ENCODE measurements around the gene BPGM.

BPGM gene

DNA sequence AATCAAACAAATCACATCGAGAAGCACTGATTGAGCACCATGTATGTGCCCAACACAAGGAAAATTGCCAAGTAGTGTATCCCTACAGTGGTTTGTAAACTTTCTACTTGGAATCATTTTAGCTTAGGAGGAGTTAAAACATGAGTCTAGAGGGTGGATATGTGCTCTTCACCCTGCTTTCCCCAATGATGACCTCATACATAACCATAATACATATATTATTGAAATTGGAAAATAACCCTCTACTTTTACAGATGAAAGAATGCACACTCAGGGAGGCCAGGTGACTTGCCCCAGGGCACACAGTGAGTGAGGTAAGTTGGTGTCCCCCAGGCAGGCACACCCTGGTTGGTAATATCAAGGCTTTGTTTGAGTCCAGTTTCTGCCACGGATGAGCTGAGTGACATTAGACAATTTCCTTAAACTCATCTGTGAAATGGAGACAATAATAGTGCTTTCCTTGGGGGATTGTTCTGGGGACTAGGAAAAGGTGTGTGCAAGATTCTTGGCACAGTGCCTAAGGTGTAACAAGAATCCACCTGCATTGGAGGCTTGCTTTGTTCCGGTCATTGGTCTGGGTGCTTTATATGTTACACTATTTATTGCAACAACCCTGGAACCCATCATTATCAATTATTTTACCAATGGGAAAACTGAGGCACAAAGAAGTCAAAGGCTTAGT lies 50.7 kb downstream of the BPGM start:
- DNase-seq (ENCODE audit: low read depth): no peak

DNA sequence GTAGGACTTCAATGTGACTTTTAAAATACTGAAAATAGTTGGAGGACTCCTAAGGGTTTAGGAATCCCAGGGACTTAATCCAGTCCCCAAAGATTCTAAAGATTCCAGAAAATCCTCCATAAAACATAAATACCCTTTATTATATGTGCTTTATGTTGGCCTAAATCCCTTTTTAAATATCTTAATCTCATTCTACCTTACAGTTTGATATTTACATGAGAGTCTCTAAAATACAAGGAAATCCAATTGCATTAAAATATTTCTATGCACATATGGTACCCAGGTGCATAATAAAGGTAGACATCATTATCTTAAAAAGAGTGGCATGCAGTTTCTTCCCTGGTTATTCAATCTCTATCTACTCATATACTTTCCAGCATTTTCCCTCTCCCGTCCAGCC lies 51.8 kb downstream of the BPGM start:
- no peak for DNase-seq (ENCODE audit: low read depth)

DNA sequence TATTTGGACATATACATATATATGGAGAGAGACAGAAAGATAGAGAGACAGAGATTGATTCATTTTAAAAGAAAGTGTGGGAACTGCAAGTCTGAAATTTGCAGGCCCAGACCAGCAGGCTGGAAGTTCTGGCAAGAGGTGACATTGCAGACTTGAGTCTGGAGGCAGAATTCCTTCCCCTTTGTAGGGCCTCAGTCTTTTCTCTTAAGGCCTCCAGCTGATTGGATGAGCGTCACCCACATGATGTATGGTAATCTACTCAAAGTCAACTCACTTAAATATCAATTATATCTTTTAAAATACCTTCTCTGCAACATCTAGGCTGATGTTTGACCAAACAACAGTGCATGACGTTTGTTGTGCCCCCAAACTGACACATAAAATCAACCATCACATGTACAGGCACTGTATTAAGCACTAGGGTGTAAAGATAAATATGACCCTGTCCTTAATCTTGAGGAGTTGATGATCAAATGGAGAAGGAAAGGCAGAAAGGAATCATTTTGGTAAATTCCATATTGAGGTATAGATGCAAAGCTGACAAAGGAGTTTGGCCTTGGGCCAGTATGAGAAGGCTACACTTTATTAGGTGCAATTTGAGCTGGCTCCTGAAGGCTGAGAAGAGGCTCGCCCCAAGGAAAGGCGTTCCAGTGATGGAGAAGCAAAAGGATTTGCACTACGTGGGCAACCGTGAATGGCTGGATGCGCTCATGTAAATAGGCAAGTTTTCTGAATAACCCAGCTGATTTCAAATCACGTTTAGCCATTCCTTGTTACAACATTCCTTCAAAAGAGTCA lies 52.6 kb downstream of the BPGM start:
- DNase-seq (ENCODE audit: low read depth): no peak

DNA sequence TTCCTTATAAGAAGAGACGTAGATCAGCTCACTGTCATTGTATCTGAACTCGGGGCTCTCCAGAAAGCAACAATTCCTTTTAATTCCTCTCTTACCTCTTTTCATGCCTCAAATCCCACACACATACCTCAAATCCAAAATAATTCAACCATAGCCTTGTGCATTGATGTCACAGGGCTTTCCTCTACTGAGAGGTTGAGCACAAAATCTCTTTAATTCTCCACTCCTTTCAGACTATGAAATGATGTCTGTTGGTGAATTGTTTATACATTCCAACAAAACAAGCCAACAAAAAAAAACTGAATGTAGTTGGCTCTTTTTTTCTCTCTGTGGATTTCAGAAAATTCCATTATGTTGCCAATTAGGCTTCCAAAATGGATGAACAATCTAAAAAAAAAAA lies 53.2 kb downstream of the BPGM start:
- DNase-seq (ENCODE audit: low read depth): no peak

DNA sequence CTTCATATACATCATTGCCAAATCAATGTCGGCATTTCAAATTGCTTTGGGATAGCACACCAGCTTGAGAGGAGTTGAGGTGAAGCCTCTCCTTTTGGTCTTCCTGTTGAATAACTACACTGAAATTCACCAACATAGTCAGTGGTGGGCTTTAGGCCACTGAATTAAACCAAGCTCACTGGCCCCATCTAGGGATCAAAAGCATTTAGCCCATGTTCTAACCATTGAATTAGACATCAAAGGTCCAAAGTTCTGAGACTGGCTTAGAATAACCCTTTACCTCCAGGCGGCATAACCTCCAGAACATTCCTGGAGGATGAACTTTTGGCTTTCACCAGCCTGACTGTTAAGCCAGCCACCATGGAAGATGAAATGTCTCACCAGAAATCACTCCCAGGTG lies 54.6 kb downstream of the BPGM start:
- no peak for DNase-seq (ENCODE audit: low read depth)

DNA sequence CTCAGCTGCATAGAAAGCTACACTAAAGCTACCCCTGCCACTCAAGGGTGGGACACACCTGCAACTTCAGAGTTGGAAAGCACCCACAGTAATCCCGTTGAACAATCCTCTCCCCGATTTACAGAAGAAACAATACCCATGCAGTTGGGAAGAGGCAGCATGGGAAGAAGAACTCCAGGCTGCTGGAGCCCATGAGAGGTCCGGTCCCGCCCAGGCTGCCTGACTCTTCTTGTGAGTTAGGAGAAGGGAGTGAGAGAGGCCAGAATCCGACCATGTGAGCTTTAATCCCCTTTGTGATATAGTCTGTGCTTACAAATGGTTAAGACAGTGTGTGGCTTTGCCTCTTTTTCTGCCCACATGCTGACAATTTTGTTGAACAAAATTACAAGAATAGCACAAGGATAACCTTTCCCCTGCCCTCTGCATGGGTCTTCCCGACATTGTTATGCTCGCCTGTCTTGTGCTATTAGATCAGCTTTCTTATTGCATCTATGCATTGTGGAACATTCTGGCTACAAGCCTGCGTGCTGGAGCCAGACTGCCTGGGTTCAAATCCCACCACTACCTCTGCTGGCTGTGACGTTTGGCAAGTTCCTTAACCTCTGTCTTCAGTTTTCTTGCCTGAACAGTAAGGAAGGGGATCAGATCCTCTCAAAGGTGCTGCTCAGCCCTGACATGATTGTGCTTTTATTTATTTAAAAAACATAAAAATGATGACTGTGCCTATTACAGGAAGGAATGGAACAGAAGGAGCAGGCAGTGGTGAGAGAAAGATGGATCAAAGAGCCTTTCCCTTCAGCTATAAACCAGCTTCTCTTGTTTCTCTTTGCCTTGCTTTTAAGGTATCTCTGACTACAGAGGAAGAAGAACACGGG lies 56.0 kb downstream of the BPGM start:
- DNase-seq (ENCODE audit: low read depth): no peak

DNA sequence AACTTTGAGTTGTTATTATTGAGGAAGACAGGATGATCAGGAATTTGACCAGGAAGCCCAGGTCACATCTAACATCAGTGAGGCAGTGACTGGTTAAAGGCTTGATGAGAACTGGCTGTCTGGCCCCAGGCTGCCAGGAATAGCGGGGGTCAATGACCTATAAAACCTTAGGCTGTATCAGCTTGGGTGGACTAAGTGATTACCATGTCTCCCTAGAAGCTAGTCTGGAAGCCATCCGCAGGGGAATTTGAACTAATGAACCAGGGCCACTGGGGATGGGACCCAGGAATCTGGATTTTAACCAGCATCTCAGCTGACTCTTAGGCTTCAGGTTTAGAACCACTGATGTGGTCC lies 56.6 kb downstream of the BPGM start:
- DNase-seq (ENCODE audit: low read depth): no peak

DNA sequence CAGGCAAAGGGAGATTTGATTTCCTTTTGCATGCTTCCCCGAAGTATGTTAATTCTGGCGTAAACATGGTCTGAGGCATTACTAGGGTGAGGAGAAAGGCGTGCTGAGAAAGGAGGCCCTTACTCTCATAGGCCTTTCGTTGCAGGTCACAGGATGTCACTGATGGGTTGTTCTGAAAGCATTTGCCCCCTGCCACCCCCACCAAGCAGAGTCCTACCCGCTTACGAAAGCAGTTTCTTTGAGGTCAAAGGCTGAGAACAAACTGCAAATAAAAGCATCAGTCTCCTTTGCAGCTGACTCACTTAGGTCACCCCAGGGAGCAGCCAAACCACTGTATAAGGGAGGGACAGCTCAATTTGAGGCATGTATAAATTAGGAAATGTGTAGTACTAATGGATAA lies 57.1 kb downstream of the BPGM start:
- no peak for DNase-seq (ENCODE audit: low read depth)

DNA sequence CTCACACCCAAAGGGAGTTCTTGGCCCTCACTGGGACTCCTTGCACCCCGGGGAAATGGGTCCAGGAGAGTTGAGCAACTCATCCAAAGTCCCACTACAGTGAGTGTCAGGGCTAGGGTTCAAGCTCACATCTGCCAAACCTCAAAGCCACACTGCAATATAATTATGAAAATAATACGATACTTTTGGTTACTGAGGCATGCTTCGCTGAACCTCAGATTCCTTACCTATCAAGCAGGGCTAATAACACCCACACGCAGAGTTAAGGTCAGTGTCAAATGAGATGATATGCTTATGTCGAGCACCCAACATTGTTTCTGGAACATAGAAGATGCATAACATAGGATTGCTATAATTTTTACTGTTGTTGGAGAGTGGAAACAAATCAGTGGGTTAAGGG lies 58.2 kb downstream of the BPGM start:
- DNase-seq (ENCODE audit: low read depth): no peak

DNA sequence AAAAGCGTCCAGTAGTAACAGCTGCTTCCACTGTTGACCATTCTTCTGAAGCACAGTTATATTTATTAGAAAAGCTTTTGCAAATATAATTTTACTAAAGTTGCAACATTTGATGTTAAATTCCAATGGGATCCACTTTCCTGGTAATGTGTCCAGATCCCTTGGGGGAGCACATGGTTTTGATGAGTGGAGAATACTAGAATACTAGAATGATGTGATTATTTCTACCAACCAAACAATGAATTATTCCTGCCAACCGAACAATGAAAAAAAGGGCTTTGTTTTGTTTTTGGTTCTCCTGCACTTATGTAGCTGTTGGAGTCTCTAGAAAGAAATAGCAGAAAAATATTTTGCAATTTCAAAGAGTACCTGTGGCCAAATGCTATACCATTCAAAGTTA lies 59.1 kb downstream of the BPGM start:
- DNase-seq (ENCODE audit: low read depth): no peak

DNA sequence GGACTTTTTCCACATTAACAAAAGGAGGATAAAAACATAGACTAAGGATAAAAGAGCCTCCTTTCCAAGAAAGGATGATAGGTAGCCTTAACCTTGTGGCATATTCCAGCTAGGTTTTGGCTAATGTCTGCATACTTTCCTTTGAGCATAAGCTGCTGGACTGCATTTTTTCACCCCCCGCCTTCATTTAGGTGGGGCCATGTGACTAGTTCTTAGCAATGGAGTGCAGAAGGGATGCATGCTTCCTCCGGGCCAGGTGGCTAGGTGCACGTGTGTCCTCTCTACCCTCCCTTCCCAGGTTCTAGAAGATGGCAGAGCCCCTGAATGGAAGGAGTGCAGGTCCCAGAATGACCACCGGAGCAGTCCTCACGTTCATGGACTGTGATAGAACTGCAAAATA lies 59.8 kb downstream of the BPGM start:
- no peak for DNase-seq (ENCODE audit: low read depth)

DNA sequence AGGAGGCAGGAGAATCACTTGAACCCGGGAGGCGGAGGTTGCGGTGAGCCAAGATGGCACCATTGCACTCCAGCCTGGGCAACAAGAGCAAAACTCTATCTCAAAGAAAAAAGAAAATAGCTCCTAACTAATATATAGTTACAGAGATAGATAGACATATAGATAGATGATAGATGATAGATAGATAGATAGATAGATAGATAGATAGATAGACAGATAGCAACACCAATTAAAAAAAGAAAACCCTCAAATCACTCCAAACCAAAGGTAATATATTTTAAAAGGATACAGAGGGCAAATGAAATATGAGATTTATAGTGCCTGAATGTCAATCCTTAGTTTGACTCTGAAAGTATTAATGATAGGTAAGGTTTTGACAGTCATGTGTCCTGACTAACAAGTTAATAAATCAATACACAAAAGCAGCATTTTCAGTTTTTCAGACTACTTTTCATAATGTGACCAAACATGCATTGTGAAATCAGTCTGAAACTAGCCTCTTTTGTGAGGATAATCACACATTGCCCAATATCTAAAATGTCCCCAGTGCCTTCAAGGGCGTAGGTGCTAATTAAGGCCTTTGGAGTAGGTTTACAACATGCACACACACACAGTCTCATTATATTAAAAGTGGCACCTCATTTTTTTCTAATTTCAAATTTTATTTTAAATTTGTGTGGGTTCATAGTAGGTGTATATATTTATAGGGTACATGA lies 61.2 kb downstream of the BPGM start:
- DNase-seq (ENCODE audit: low read depth): no peak

DNA sequence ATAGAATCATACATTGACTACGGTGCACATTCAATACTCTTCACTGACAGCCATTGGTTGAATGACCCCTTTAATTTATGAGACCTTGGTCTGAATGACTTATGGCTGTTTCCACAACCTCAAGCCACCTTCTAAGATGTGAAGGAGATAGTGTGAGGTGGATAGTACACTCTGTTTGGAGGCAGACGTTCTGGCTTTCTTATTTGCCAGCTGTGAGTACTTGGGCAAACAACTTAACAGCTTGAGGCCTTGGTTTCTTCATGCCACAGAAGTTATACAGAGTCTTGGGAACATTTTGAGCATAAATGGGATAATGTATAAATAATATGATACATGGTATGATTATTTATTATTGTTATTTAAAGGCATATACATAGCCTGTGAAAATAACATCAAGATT lies 62.0 kb downstream of the BPGM start:
- no peak for DNase-seq (ENCODE audit: low read depth)

DNA sequence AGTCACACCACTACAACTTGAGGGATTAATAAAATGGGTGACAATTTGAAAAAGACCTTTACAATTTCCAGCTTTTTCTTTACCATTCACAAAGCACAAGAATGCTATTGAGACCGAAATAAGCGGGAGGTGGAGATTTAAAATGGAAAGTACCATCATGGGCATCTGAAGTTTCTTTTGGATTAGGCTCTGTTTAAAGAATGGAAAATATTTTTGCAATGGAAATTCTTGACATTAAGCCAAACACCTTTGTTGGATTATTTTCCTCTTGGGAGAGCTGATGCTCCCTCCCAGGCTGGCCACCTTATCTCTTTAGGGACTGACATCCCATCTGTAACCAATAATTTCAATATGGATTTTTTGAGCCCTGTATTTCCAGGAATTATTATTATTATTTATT lies 62.5 kb downstream of the BPGM start:
- no peak for DNase-seq (ENCODE audit: low read depth)

DNA sequence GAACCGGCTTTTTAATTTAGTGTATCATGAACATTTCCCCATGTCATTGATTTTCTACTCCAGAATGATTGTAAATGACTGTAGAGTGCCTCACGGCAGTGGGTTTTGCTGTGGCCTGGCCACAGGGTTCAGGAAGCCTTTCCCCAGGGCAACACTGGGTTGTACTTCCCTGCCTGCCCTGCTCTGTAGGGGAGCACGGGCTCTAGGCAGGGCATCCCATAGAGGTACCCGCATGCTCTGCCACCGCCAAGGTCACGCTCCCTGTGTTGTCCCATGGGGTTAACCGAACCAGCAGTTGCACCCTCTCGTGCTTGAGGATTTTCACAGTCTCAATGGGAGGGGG lies 63.8 kb downstream of the BPGM start:
- no peak for DNase-seq (ENCODE audit: low read depth)

DNA sequence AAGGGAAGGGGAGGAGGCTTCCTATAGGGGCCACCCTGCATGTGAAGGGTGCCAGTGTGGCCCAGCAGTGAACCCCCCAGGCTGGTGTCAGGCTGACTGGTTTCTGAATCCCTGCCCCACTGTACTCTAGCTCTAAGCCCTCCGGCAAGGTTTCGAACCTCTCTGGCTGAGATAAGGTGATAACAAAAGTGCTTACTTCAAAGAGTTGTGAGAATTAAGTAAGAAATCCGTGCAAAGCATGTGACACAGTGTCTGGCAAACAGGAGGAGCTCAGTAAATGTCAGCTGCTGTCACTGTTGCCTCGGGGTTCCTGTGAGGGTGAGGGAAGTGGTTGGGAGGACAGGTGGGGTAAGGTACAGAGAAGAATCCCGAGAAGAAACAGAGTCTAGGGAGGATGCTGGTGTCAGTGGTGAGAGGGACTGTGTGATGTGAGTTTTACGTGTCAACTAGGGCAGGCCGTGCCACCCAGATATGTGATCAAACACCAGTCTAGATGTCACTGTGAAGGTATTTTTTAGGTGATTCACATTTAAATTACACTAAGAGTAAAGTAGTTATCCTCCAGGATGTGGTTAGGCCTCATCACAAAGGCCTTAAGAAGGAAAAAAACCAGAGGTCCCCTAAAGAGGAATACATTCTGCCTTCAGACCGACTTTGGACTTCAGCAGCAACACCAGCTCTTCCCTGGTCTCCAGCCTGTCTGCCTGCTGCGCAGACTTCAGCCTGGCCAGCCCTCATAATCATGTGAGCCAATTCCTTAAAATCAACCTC lies 64.4 kb downstream of the BPGM start:
- peak; percentile 10 for DNase-seq (ENCODE audit: low read depth)

DNA sequence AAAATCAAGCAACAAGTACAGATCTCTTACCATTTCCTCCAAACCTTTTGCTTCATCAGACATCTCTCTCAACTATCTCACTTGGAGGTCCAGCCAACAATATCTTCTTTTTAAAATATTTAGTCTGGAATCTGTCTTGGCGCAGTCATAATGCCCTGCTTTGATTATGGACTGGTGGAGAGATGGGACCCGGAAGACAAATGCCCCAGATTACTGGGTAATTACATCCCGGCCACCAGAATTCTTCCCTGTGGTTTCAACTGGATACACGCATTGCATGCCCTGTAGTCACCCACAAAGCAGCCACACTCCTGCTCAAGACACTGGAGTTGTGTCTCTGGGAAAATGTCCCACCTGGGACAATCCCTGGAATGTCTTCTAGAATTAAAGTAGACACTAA lies 65.5 kb downstream of the BPGM start:
- no peak for DNase-seq (ENCODE audit: low read depth)

DNA sequence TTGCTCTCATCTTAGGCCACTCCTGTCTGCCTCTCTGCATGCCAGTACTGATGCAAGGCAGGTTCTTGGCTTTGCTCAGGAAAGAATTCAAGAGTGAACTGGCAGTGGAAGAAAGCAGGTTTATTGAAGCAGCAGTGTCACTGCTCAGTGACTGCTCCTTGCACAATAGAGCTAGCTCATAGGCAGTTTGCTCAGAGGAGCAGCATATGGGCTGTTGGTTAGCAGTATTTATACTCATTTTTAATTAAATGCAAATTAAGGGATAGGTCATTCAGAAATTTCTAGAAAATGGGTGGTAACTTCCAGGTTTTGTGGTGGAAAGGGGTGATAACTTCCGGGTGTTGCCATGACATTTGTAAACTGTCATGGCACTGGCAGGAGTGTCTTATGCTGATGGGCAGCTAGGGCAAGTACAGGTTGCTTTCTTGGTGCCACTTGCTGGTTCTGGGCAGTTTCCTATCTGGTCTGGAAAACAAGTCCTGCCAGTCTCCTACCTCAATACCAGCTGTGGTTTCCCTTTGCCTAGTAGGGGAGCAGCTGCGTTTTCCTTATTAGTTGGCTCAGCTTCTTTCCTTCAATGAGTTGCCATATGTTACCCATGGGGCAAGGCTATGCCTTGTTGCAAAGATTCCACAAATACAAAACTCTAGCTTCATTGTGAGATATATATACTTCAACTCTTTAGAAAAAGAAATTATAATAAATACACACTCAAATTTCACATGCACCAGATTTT lies 68.0 kb downstream of the BPGM start:
- no peak for DNase-seq (ENCODE audit: low read depth)

DNA sequence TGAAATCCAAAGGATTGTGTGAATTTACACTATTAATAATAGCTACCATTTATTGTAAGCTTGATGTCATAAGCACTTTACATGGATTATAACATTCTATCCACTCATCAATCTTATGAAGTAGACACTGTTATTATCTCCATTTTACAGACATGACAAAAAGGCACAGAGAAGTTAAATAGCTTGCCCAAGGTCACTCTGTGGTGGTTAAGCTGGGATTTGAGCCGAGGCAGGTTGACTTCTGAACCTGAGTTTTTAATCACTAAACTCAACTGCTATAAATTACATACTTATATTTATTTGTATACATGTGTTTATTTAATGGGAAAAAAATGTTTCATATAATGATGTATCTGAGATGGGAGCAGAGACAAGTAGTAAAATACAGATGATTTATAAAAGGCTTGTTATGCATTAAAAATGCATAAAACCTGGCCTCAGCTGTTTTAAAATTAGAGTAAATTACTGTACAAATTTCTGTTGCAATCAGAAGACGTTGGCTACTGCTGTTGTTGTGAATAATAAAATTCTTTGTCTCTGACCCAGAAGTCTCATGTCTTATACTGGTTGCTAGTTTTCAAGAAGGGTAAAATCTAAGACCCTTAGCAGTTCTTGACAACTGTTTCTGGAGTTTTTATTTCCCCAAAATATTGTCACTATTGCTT lies 71.7 kb downstream of the BPGM start:
- no peak for DNase-seq (ENCODE audit: low read depth)

Data from stimulated activated CD8-positive, alpha-beta memory T cell treated with anti-CD3 and anti-CD28 coated beads, Interleukin-12 subunit alpha, Interleukin-12 subunit beta, amount 100 ng/mL, for 4 hours (primary cell).